ENCODE data around the gene TTC12.
A peak's percentile ranks its signal among the peaks of the same experiment; 100 is the strongest.

The TTC12 gene

GRCh38 chr11:113373981-113374560 is 59.7 kb downstream of the TTC12 start:
- H3K4me3 ChIP-seq (ENCODE audit: control insufficient read depth, low read depth, low read length) = no peak overlapping the region
- no peak for DNase-seq (ENCODE audit: low read depth)
- TF ChIP-seq CTCF (conservative IDR thresholded peaks at IDR 0.05; ENCODE audit: control insufficient read depth, insufficient read depth, low read depth, low read length) = no peak

- no peak for TF ChIP-seq CTCF (conservative IDR thresholded peaks at IDR 0.05; ENCODE audit: control insufficient read depth, insufficient read depth, low read depth, low read length)
- DNase-seq (ENCODE audit: low read depth) = no peak
- H3K4me3 ChIP-seq (ENCODE audit: control insufficient read depth, low read depth, low read length) = no peak overlapping the region
Observed at GRCh38 chr11:113375402-113375801, 61.0 kb downstream of the TTC12 start.

- TF ChIP-seq CTCF (conservative IDR thresholded peaks at IDR 0.05; ENCODE audit: control insufficient read depth, insufficient read depth, low read depth, low read length) = no peak
- no peak overlapping the region for H3K4me3 ChIP-seq (ENCODE audit: control insufficient read depth, low read depth, low read length)
- DNase-seq (ENCODE audit: low read depth) = peak; percentile 15
Observed at GRCh38 chr11:113376156-113376555, 61.8 kb downstream of the TTC12 start.

- no peak for TF ChIP-seq CTCF (conservative IDR thresholded peaks at IDR 0.05; ENCODE audit: control insufficient read depth, insufficient read depth, low read depth, low read length)
- peak; percentile 52 for DNase-seq (ENCODE audit: low read depth)
- no peak overlapping the region for H3K4me3 ChIP-seq (ENCODE audit: control insufficient read depth, low read depth, low read length)
Observed at GRCh38 chr11:113377681-113378412, 63.5 kb downstream of the TTC12 start.

- no peak for DNase-seq (ENCODE audit: low read depth)
- H3K4me3 ChIP-seq (ENCODE audit: control insufficient read depth, low read depth, low read length) = no peak overlapping the region
- no peak for TF ChIP-seq CTCF (conservative IDR thresholded peaks at IDR 0.05; ENCODE audit: control insufficient read depth, insufficient read depth, low read depth, low read length)
Observed at GRCh38 chr11:113378692-113379091, 64.3 kb downstream of the TTC12 start.

GRCh38 chr11:113382121-113382520 is 67.7 kb downstream of the TTC12 start:
- DNase-seq (ENCODE audit: low read depth) = peak; percentile 12
- no peak for TF ChIP-seq CTCF (conservative IDR thresholded peaks at IDR 0.05; ENCODE audit: control insufficient read depth, insufficient read depth, low read depth, low read length)
- H3K4me3 ChIP-seq (ENCODE audit: control insufficient read depth, low read depth, low read length) = no peak overlapping the region
